ENCODE data around the gene ANO6. TPM values are rescaled to one million over a fixed set of nuclear protein-coding genes. Genes with fewer than 3 reads are reported as not detected.
"Not testable (repeated sequence)": the region's sequence is repeated elsewhere in the genome, so short reads cannot be mapped to it uniquely, and the experiment has no call there.

Gene ANO6
- total and polyA plus RNA-seq, 2 of the 4 experiments (the other 2 are of a cell fraction), result 21.6 to 41.0 TPM

GRCh38 chr12:45397499-45397898 is 181.6 kb downstream of the ANO6 start:
- H2AK5ac ChIP-seq (ENCODE audit: low read depth, low read length); POLR2A ChIA-PET (ENCODE audit: unreplicated experiment); H3K4ac ChIP-seq (ENCODE audit: low read depth, low read length); H3K4me1 ChIP-seq (ENCODE audit: control insufficient read depth, insufficient read depth, low read length); H3K9me1 ChIP-seq (ENCODE audit: insufficient read depth, low read length); H3K36me3 ChIP-seq (ENCODE audit: control insufficient read depth, insufficient read depth, low read length); H4K20me1 ChIP-seq (ENCODE audit: insufficient read depth, low read length); ATAC-seq (ENCODE audit: low read depth); H4K91ac ChIP-seq (ENCODE audit: insufficient read depth, low read depth, low read length); H3K4me2 ChIP-seq (ENCODE audit: low read depth, low read length); in situ Hi-C loops (cut with MboI; ENCODE audit: low sequenced_read_pairs); H3K27me3 ChIP-seq (ENCODE audit: control insufficient read depth, insufficient read depth, low read length); H3K79me1 ChIP-seq (ENCODE audit: low read depth in 1 of 2, low read length in 2 of 2); H2AK9ac ChIP-seq (replicated peaks; ENCODE audit: low read depth, low read length, poor library complexity); H2BK20ac ChIP-seq (ENCODE audit: low read depth, low read length); H3K27ac ChIP-seq (ENCODE audit: insufficient read depth, low read length); H3K56ac ChIP-seq (ENCODE audit: extremely low read depth, insufficient read depth, low read length); H2AFZ ChIP-seq (replicated peaks; ENCODE audit: low read length, poor library complexity); H2BK5ac ChIP-seq (ENCODE audit: low read depth, low read length, poor library complexity, severe bottlenecking); H2BK15ac ChIP-seq (ENCODE audit: low read depth, low read length); H3K14ac ChIP-seq (replicated peaks; ENCODE audit: low read depth, low read length); H3K4me3 ChIP-seq (ENCODE audit: insufficient read depth, low read depth, low read length); H3K18ac ChIP-seq (ENCODE audit: low read depth, low read length); H3K9me3 ChIP-seq (ENCODE audit: control insufficient read depth, insufficient read depth, low read length); dilution Hi-C loops (cut with HindIII; ENCODE audit: low sequenced_read_pairs, unreplicated experiment); DNase-seq; CTCF ChIA-PET; BruUV-seq (replicated peaks); H3K9ac ChIP-seq (ENCODE audit: low read depth, low read length); H3K23ac ChIP-seq (ENCODE audit: low read depth, low read length); intact Hi-C loops (cut with micrococcal nuclease); H4K8ac ChIP-seq (ENCODE audit: low read depth in 2 of 2, low read length in 2 of 2); H4K5ac ChIP-seq (ENCODE audit: low read depth, low read length); H2BK120ac ChIP-seq (ENCODE audit: low read depth, low read length): not testable (repeated sequence)
- WGBS, 2 experiments (ENCODE audit: extremely low coverage in 2 of 2, insufficient read length in 1 of 2), result no CpG with 5 or more reads among the region's 4 CpGs

Measured in IMR-90 (cell line).